HCT116 (cell line): ENCODE measurements around the gene ZNF12. TPM values are rescaled to one million over a fixed set of nuclear protein-coding genes. Genes with fewer than 3 reads are reported as not detected.
"Not testable (repeated sequence)": the region's sequence is repeated elsewhere in the genome, so short reads cannot be mapped to it uniquely, and the experiment has no call there.

Experiments used
- ATAC-seq: fragments of 200-7000 bp; cut with Tn5 transposase; 2 replicates; pipeline ENCODE4 v1.9.1; 2020; ENCODE audit warnings: mild to moderate bottlenecking, moderate library complexity
- BruUV-seq: library from RNA; stranded (reverse); fragments of 400-500 nt; replicated peaks from 2 replicates; lab custom pipeline; 2021; lab: Mats Ljungman, UMichigan
- CTCF ChIA-PET: fragments of 300-600 bp; sonication (Branson Sonifier 250); formaldehyde crosslinking; loops from one replicate; lab custom pipeline; 2021; ENCODE audit warnings: antibody characterized with exemption; lab: Charles Lee
- POLR2A ChIA-PET: fragments of 300-600, 350-600 bp; sonication (Branson Sonifier 250); formaldehyde crosslinking; loops from one replicate; lab custom pipeline; 2021; ENCODE audit warnings: antibody characterized with exemption; lab: Charles Lee
- RAD21 ChIA-PET, 2 experiments: fragments of 300-600 bp; sonication (Branson Sonifier 250); formaldehyde crosslinking; loops; one replicate each; lab custom pipeline; 2023; ENCODE audit warnings: low total read pairs in 2 of 2; ENCODE audit not compliant: uncharacterized antibody in 2 of 2, unreplicated experiment in 2 of 2, low non-redundant PET in 1 of 2; lab: Charles Lee
- DNase-seq: peaks from one replicate; pipeline ENCODE4 v3.0.0-alpha.2; 2010; ENCODE audit warnings: low read depth, low spot score
- H2AFZ ChIP-seq: fragments of 200-600 bp; shearing (Covaris generic), sonication (generic); 2 replicates; pipeline ENCODE4 v1.6.1; 2017; ENCODE audit warnings: low read depth, mixed run types, mixed read lengths, antibody characterized with exemption, low read length; ENCODE audit not compliant: poor library complexity, severe bottlenecking
- H3K27ac ChIP-seq: 2 replicates; pipeline ENCODE4 v1.5.1; 2012; ENCODE audit warnings: low read depth, low read length
- H3K27me3 ChIP-seq: fragments of 200-600 bp; sonication (generic); 2 replicates; pipeline ENCODE4 v1.6.1; 2016; ENCODE audit warnings: mixed run types, low read length, mixed read lengths; ENCODE audit not compliant: insufficient read depth
- H3K36me3 ChIP-seq, 2 experiments: fragments of 200-500 bp in 1 of 2; fragments of 200-600 bp in 1 of 2; sonication (Bioruptor generic) in 1 of 2; sonication (generic) in 1 of 2; 2 replicates each; pipeline versions ENCODE4 v1.5.1 to v1.6.1; 2014 to 2016; ENCODE audit warnings: low read length in 2 of 2, inconsistent platforms in 1 of 2, mixed read lengths in 1 of 2, mixed run types in 1 of 2; ENCODE audit not compliant: insufficient read depth in 2 of 2, control insufficient read depth in 1 of 2
- H3K4me1 ChIP-seq, 2 experiments: fragments of 200-600 bp in 1 of 2; sonication (generic) in 1 of 2; 2 replicates each; pipeline versions ENCODE4 v1.5.1 to v1.6.1; 2012 to 2017; ENCODE audit warnings: low read length in 2 of 2, inconsistent platforms in 1 of 2, mild to moderate bottlenecking in 1 of 2, mixed read lengths in 1 of 2, mixed run types in 1 of 2, moderate library complexity in 1 of 2; ENCODE audit not compliant: insufficient read depth in 2 of 2, control insufficient read depth in 1 of 2
- H3K4me2 ChIP-seq: fragments of 200-600 bp; sonication (generic); 2 replicates; pipeline ENCODE4 v1.6.1; 2017; ENCODE audit warnings: mixed run types, low read length, mixed read lengths
- H3K4me3 ChIP-seq, 2 experiments: fragments of 200-600 bp in 1 of 2; sonication (generic) in 1 of 2; replicated peaks in 1 of 2; 2 replicates each; pipeline ENCODE4 v1.5.1; 2011 to 2016; ENCODE audit warnings: low read length in 2 of 2, control low read depth in 1 of 2, low read depth in 1 of 2, mild to moderate bottlenecking in 1 of 2, mixed read lengths in 1 of 2, mixed run types in 1 of 2
- H3K79me2 ChIP-seq: fragments of 200-600 bp; sonication (generic); 2 replicates; pipeline ENCODE4 v1.6.1; 2017; ENCODE audit warnings: mild to moderate bottlenecking, mixed run types, low read length, moderate library complexity, mixed read lengths; ENCODE audit not compliant: insufficient read depth
- H3K9ac ChIP-seq: fragments of 200-600 bp; sonication (generic); 2 replicates; pipeline ENCODE4 v1.6.1; 2016; ENCODE audit warnings: low read length, mixed read lengths
- H3K9me2 ChIP-seq: fragments of 200-600 bp; sonication (generic), shearing (Covaris generic); 2 replicates; pipeline ENCODE4 v1.6.1; 2017; ENCODE audit warnings: mixed run types, mild to moderate bottlenecking, moderate library complexity; ENCODE audit not compliant: insufficient read depth
- H3K9me3 ChIP-seq, 2 experiments: fragments of 200-500 bp in 1 of 2; fragments of 200-600 bp in 1 of 2; sonication (Bioruptor generic) in 1 of 2; sonication (generic) in 1 of 2; 2 replicates each; pipeline ENCODE4 v1.6.1; 2014 to 2017; ENCODE audit warnings: low read length in 2 of 2, mixed read lengths in 2 of 2, inconsistent platforms in 1 of 2, low read depth in 1 of 2, mild to moderate bottlenecking in 1 of 2, mixed run types in 1 of 2, moderate library complexity in 1 of 2; ENCODE audit not compliant: control insufficient read depth in 1 of 2, insufficient read depth in 1 of 2
- H4K20me1 ChIP-seq: fragments of 200-600 bp; sonication (generic), shearing (Covaris generic); 2 replicates; pipeline ENCODE4 v1.6.1; 2017; ENCODE audit warnings: mixed run types, mild to moderate bottlenecking, moderate library complexity; ENCODE audit not compliant: insufficient read depth
- EGR1 ChIP-seq: IDR thresholded peaks from 2 replicates; pipeline ENCODE4 v1.6.1; 2012; ENCODE audit warnings: low read depth
- ELF1 ChIP-seq: IDR thresholded peaks from 2 replicates; pipeline ENCODE4 v1.6.1; 2012; ENCODE audit warnings: low read depth, borderline replicate concordance
- POLR2AphosphoS5 ChIP-seq: IDR thresholded peaks from 2 replicates; pipeline ENCODE4 v1.6.1; 2011; ENCODE audit warnings: mild to moderate bottlenecking, low read depth, low read length, moderate library complexity
- RAD21 ChIP-seq: IDR thresholded peaks from 2 replicates; pipeline ENCODE4 v1.6.1; 2012; ENCODE audit warnings: low read depth, mild to moderate bottlenecking
- SIN3A ChIP-seq: IDR thresholded peaks from 2 replicates; pipeline ENCODE4 v1.6.1; 2012; ENCODE audit warnings: low read depth
- ZNF274 ChIP-seq: fragments of 200-500 bp; sonication (Bioruptor generic); IDR thresholded peaks from 2 replicates; pipeline ENCODE4 v1.6.1; 2014; ENCODE audit warnings: mild to moderate bottlenecking, low read depth, low read length, inconsistent platforms
- intact Hi-C: fragments of 100-400 bp; cut with micrococcal nuclease; formaldehyde crosslinking; loops from 2 replicates; pipeline ENCODE4 v1.10.0; 2022
- total RNA-seq: library from RNA; stranded (reverse); gene quantifications from one replicate; pipeline ENCODE4 v1.2.1, GENCODE V29; 2021; ENCODE audit not compliant: unreplicated experiment
- TF ChIP-seq, protein P1 (sequence below): IDR thresholded peaks from 2 replicates; pipeline ENCODE4 v1.6.1; 2012; ENCODE audit warnings: low read depth

The ZNF12 gene
- total RNA-seq, 1 experiment from 2014 or later, result 19.0 TPM

DNA sequence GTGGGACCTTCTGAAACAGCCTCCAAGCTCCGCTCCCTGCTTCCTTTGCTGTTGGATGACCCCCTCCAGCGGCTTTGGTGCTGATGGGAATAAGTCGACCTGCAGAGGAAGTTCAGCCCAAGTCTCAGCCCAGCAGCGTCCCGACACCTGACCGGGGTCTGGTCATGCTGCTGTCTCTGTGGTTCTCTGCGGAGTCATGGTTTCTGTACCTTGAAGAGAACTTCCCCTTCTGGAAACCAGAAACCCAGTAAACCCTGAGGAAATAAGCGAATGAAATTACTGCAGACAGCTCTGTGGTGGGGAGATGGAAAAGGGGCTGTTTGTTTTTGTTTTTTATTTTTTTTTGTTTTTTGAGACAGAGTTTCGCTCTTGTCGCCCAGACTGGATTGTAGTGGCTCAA, 18.3 kb upstream of the ZNF12 start:
- H3K4me1 ChIP-seq, result peaks cover 14 to 15% of the 10 kb centered on the region in 2 experiments
- no peak overlapping the region for H3K4me2 ChIP-seq
- no peaks in the 10 kb centered on the region for H3K9me2 ChIP-seq
- no peaks in the 10 kb centered on the region for H3K9me3 ChIP-seq
- ChIA-PET CTCF (no interaction called here), RAD21 (no interaction called here), POLR2A (no interaction called here)
- H3K27me3 ChIP-seq, result no peaks in the 10 kb centered on the region
- no peaks in the 10 kb centered on the region for H4K20me1 ChIP-seq
- TF ChIP-seq SIN3A (no peak), ZNF274 (no peak), ELF1 (no peak), RAD21 (no peak), EGR1 (no peak), POLR2AphosphoS5 (no peak)
- TF ChIP-seq, protein P1, sequence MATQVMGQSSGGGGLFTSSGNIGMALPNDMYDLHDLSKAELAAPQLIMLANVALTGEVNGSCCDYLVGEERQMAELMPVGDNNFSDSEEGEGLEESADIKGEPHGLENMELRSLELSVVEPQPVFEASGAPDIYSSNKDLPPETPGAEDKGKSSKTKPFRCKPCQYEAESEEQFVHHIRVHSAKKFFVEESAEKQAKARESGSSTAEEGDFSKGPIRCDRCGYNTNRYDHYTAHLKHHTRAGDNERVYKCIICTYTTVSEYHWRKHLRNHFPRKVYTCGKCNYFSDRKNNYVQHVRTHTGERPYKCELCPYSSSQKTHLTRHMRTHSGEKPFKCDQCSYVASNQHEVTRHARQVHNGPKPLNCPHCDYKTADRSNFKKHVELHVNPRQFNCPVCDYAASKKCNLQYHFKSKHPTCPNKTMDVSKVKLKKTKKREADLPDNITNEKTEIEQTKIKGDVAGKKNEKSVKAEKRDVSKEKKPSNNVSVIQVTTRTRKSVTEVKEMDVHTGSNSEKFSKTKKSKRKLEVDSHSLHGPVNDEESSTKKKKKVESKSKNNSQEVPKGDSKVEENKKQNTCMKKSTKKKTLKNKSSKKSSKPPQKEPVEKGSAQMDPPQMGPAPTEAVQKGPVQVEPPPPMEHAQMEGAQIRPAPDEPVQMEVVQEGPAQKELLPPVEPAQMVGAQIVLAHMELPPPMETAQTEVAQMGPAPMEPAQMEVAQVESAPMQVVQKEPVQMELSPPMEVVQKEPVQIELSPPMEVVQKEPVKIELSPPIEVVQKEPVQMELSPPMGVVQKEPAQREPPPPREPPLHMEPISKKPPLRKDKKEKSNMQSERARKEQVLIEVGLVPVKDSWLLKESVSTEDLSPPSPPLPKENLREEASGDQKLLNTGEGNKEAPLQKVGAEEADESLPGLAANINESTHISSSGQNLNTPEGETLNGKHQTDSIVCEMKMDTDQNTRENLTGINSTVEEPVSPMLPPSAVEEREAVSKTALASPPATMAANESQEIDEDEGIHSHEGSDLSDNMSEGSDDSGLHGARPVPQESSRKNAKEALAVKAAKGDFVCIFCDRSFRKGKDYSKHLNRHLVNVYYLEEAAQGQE, result no peak
- intact Hi-C loops, result loop anchor here (5.0 kb wide), 1 partner anchor 132 kb away; no protein-coding TSS in a partner anchor
- DNase-seq (no peak), ATAC-seq (no peak)
- no peak overlapping the region for H3K4me3 ChIP-seq
- no peak overlapping the region for H2AFZ ChIP-seq
- H3K36me3 ChIP-seq, result no peaks in the 10 kb centered on the region
- H3K27ac ChIP-seq, result no peak overlapping the region
- BruUV-seq, result no TSS peak
- H3K79me2 ChIP-seq, result peaks cover 8% of the 10 kb centered on the region; the same call in 1 of the 2 replicates
- H3K9ac ChIP-seq, result no peak overlapping the region

DNA sequence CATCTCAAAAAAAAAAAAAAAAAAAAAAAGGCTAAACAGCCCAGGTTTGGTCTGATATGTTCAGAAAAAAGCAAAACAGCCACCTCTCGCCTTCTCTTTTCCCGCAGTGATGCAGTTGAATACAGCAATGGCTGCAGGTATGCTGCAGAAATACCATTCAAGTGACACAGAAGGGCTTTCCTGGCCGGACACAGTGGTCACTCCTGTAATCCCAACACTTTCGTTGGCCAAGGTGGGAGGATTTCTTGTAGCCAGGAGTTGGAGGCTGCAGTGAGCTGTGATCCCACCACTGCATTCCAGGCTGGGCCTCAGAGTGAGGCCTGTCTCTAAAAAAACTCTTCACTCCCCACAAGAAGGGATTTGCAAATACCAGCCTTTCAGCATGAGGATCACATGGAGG, 17.6 kb upstream of the ZNF12 start:
- H3K27me3 ChIP-seq, H3K4me2 ChIP-seq, H3K36me3 ChIP-seq, CTCF ChIA-PET, BruUV-seq, H4K20me1 ChIP-seq, RAD21 ChIA-PET, ATAC-seq, H3K9ac ChIP-seq, H3K9me3 ChIP-seq, intact Hi-C loops, H3K4me3 ChIP-seq, H3K9me2 ChIP-seq, H3K27ac ChIP-seq, H3K79me2 ChIP-seq, POLR2A ChIA-PET, H2AFZ ChIP-seq, DNase-seq: not testable (repeated sequence)
- peaks cover 13 to 14% of the 10 kb centered on the region in 2 experiments for H3K4me1 ChIP-seq
